Liver (tissue), 9 donors: ENCODE measurements around the gene DOCK1. TPM values are rescaled to one million over a fixed set of nuclear protein-coding genes. Genes with fewer than 3 reads are reported as not detected.

Experiments used
- DNase-seq: peaks from one replicate; pipeline ENCODE4 v3.0.0-alpha.2; 2017; ENCODE audit warnings: low spot score
- H3K27ac ChIP-seq, 2 donors: one replicate each; pipeline ENCODE4 v1.7.0; 2013; ENCODE audit warnings: inconsistent platforms in 2 of 2, low read length in 2 of 2, control low read depth in 1 of 2, low read depth in 1 of 2, mild to moderate bottlenecking in 1 of 2
- H3K27me3 ChIP-seq, 4 donors: one replicate each; pipeline versions ENCODE4 v1.6.1 to v1.7.0; 2013; ENCODE audit warnings: low read length in 3 of 4, inconsistent platforms in 1 of 4, mild to moderate bottlenecking in 1 of 4, moderate library complexity in 1 of 4; ENCODE audit not compliant: control insufficient read depth in 4 of 4, insufficient read depth in 4 of 4
- H3K36me3 ChIP-seq, 4 donors: one replicate each; pipeline versions ENCODE4 v1.6.1 to v1.7.0; 2013; ENCODE audit warnings: low read length in 3 of 4, mild to moderate bottlenecking in 3 of 4, low read depth in 1 of 4, moderate library complexity in 1 of 4; ENCODE audit not compliant: control insufficient read depth in 4 of 4, insufficient read depth in 3 of 4
- H3K4me1 ChIP-seq, 4 donors: one replicate each; pipeline versions ENCODE4 v1.6.1 to v1.7.0; 2013; ENCODE audit warnings: low read length in 3 of 4, mild to moderate bottlenecking in 3 of 4, moderate library complexity in 1 of 4; ENCODE audit not compliant: control insufficient read depth in 4 of 4, insufficient read depth in 4 of 4
- H3K4me3 ChIP-seq, 3 donors: one replicate each; pipeline versions ENCODE4 v1.6.1 to v1.7.0; 2013; ENCODE audit warnings: low read length in 3 of 3, control low read depth in 1 of 3, low read depth in 1 of 3, mild to moderate bottlenecking in 1 of 3
- H3K9ac ChIP-seq, 2 donors: one replicate each; pipeline ENCODE4 v1.7.0; 2013; ENCODE audit warnings: low read length in 2 of 2, mild to moderate bottlenecking in 2 of 2, moderate library complexity in 2 of 2, control low read depth in 1 of 2, low read depth in 1 of 2
- H3K9me3 ChIP-seq, 4 donors: one replicate each; pipeline versions ENCODE4 v1.6.1 to v1.7.0; 2013; ENCODE audit warnings: low read length in 3 of 4; ENCODE audit not compliant: control insufficient read depth in 4 of 4
- EGR1 ChIP-seq, 2 donors: IDR thresholded peaks; 2 replicates each; pipeline ENCODE4 v1.6.1; 2016 to 2018; ENCODE audit warnings: antibody characterized with exemption in 2 of 2, low read depth in 2 of 2
- GABPA ChIP-seq, 2 donors: IDR thresholded peaks in 1 of 2; conservative IDR thresholded peaks in 1 of 2; 2 replicates each; pipeline ENCODE4 v1.6.1; 2016; ENCODE audit warnings: antibody characterized with exemption in 2 of 2, mild to moderate bottlenecking in 1 of 2, moderate library complexity in 1 of 2
- HNF4A ChIP-seq, 2 donors: conservative IDR thresholded peaks; 2 replicates each; pipeline ENCODE4 v1.6.1; 2016; ENCODE audit warnings: antibody characterized with exemption in 2 of 2, mild to moderate bottlenecking in 2 of 2
- HNF4G ChIP-seq: IDR thresholded peaks from 2 replicates; pipeline ENCODE4 v1.6.1; 2016; ENCODE audit warnings: antibody characterized with exemption
- JUND ChIP-seq, 2 donors: IDR thresholded peaks; 2 replicates each; pipeline ENCODE4 v1.6.1; 2016; ENCODE audit warnings: antibody characterized with exemption in 2 of 2
- NR2F2 ChIP-seq: IDR thresholded peaks from 2 replicates; pipeline ENCODE4 v1.6.1; 2016; ENCODE audit warnings: antibody characterized with exemption
- RXRA ChIP-seq, 2 donors: IDR thresholded peaks; 2 replicates each; pipeline ENCODE4 v1.6.1; 2017 to 2018; ENCODE audit warnings: antibody characterized with exemption in 2 of 2, mild to moderate bottlenecking in 1 of 2
- SP1 ChIP-seq: IDR thresholded peaks from 2 replicates; pipeline ENCODE4 v1.6.1; 2018; ENCODE audit warnings: antibody characterized with exemption, mild to moderate bottlenecking
- TAF1 ChIP-seq: conservative IDR thresholded peaks from 2 replicates; pipeline ENCODE4 v1.6.1; 2016; ENCODE audit warnings: antibody characterized with exemption, mild to moderate bottlenecking
- YY1 ChIP-seq: IDR thresholded peaks from 2 replicates; pipeline ENCODE4 v1.6.1; 2016; ENCODE audit warnings: antibody characterized with exemption, mild to moderate bottlenecking
- WGBS: extraction: QIAGEN DNeasy Blood & Tissue Kit; methylation state at CpG from one replicate; pipeline ENCODE4 v1.1.7; 2013; 5-methylcytosine and 5-hydroxymethylcytosine counted together
- polyA plus RNA-seq, 2 donors: library from polyadenylated mRNA; stranded (reverse) in 1 of 2; unstranded in 1 of 2; fragments of 200-250 nt in 1 of 2; fragments of >200 nt in 1 of 2; fragmentation: Nextera tagmentation in 1 of 2; extraction: Ambion mirVana in 1 of 2; gene quantifications; one replicate each; pipeline versions ENCODE4 v1.2.1 to v1.2.3, GENCODE V29; 2013 to 2015
- total RNA-seq, 2 donors: library from RNA; depleted of rRNA; stranded (reverse); fragments of >200 nt; gene quantifications; one replicate each; pipeline ENCODE4 v1.2.3, GENCODE V29; 2014
- TF ChIP-seq, protein P1 (sequence below): IDR thresholded peaks from 2 replicates; pipeline ENCODE4 v1.6.1; 2016; ENCODE audit warnings: antibody characterized with exemption
- TF ChIP-seq, protein P2 (sequence below): fragments of 150-350 bp; IDR thresholded peaks from 2 replicates; pipeline ENCODE4 v1.5.1; 2017; ENCODE audit warnings: improper control_type of control experiment, low read depth, low read length; ENCODE audit not compliant: missing input control
- TF ChIP-seq, protein P3 (sequence below): IDR thresholded peaks from 2 replicates; pipeline ENCODE4 v1.6.1; 2016; ENCODE audit warnings: antibody characterized with exemption
- TF ChIP-seq, protein P4 (sequence below): IDR thresholded peaks from 2 replicates; pipeline ENCODE4 v1.6.1; 2016; ENCODE audit warnings: antibody characterized with exemption
- TF ChIP-seq, protein P5 (sequence below): IDR thresholded peaks from 2 replicates; pipeline ENCODE4 v1.6.1; 2016; ENCODE audit warnings: antibody characterized with exemption, mild to moderate bottlenecking
- donor health status: healthy.
- donor health status: healthy.
- donor health status: healthy.
- donor health status: healthy.
- donor health status: healthy.

Gene DOCK1
- total and polyA plus RNA-seq, 4 donors, result 3.8 to 28.8 (median 9.1) TPM

DNA sequence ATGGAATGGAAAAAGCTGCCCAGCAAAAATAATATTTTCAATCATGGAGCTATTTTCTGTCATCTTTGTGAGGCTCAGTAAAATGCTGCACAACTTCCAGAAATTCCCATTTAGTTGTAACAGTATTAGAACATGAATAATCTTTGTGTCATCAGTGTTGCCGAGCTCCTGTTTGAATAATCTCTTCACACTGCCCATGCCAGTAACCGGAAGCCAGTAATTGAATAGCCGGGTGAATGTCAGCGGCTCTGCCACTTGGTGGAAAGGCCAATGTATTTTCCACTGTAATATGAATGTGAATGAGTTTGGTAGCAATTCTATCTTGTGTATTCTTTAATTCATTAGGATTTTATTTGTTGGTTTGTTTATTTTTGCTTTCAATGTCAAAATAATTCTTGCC is 463.7 kb downstream of the DOCK1 start:
- H3K27me3 ChIP-seq, result no peaks in the 10 kb centered on the region
- 96% methylated on average over 4 of the region's 4 CpGs for WGBS
- no peak for TF ChIP-seq JUND (IDR thresholded peaks at IDR 0.05)
- TF ChIP-seq HNF4G, result no peak
- TF ChIP-seq, protein P1, sequence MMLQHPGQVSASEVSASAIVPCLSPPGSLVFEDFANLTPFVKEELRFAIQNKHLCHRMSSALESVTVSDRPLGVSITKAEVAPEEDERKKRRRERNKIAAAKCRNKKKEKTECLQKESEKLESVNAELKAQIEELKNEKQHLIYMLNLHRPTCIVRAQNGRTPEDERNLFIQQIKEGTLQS, result no peak
- TF ChIP-seq, protein P2, sequence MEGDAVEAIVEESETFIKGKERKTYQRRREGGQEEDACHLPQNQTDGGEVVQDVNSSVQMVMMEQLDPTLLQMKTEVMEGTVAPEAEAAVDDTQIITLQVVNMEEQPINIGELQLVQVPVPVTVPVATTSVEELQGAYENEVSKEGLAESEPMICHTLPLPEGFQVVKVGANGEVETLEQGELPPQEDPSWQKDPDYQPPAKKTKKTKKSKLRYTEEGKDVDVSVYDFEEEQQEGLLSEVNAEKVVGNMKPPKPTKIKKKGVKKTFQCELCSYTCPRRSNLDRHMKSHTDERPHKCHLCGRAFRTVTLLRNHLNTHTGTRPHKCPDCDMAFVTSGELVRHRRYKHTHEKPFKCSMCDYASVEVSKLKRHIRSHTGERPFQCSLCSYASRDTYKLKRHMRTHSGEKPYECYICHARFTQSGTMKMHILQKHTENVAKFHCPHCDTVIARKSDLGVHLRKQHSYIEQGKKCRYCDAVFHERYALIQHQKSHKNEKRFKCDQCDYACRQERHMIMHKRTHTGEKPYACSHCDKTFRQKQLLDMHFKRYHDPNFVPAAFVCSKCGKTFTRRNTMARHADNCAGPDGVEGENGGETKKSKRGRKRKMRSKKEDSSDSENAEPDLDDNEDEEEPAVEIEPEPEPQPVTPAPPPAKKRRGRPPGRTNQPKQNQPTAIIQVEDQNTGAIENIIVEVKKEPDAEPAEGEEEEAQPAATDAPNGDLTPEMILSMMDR, result no peak
- TF ChIP-seq, protein P3, sequence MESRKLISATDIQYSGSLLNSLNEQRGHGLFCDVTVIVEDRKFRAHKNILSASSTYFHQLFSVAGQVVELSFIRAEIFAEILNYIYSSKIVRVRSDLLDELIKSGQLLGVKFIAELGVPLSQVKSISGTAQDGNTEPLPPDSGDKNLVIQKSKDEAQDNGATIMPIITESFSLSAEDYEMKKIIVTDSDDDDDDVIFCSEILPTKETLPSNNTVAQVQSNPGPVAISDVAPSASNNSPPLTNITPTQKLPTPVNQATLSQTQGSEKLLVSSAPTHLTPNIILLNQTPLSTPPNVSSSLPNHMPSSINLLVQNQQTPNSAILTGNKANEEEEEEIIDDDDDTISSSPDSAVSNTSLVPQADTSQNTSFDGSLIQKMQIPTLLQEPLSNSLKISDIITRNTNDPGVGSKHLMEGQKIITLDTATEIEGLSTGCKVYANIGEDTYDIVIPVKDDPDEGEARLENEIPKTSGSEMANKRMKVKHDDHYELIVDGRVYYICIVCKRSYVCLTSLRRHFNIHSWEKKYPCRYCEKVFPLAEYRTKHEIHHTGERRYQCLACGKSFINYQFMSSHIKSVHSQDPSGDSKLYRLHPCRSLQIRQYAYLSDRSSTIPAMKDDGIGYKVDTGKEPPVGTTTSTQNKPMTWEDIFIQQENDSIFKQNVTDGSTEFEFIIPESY, result no peak
- TF ChIP-seq, protein P4, sequence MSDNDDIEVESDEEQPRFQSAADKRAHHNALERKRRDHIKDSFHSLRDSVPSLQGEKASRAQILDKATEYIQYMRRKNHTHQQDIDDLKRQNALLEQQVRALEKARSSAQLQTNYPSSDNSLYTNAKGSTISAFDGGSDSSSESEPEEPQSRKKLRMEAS, result no peak
- TF ChIP-seq, protein P5, sequence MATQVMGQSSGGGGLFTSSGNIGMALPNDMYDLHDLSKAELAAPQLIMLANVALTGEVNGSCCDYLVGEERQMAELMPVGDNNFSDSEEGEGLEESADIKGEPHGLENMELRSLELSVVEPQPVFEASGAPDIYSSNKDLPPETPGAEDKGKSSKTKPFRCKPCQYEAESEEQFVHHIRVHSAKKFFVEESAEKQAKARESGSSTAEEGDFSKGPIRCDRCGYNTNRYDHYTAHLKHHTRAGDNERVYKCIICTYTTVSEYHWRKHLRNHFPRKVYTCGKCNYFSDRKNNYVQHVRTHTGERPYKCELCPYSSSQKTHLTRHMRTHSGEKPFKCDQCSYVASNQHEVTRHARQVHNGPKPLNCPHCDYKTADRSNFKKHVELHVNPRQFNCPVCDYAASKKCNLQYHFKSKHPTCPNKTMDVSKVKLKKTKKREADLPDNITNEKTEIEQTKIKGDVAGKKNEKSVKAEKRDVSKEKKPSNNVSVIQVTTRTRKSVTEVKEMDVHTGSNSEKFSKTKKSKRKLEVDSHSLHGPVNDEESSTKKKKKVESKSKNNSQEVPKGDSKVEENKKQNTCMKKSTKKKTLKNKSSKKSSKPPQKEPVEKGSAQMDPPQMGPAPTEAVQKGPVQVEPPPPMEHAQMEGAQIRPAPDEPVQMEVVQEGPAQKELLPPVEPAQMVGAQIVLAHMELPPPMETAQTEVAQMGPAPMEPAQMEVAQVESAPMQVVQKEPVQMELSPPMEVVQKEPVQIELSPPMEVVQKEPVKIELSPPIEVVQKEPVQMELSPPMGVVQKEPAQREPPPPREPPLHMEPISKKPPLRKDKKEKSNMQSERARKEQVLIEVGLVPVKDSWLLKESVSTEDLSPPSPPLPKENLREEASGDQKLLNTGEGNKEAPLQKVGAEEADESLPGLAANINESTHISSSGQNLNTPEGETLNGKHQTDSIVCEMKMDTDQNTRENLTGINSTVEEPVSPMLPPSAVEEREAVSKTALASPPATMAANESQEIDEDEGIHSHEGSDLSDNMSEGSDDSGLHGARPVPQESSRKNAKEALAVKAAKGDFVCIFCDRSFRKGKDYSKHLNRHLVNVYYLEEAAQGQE, result no peak
- TF ChIP-seq GABPA (IDR thresholded peaks at IDR 0.05 in 1 of 2, conservative IDR thresholded peaks at IDR 0.05 in 1 of 2), result no peak
- no peak for TF ChIP-seq RXRA (IDR thresholded peaks at IDR 0.05)
- TF ChIP-seq EGR1 (IDR thresholded peaks at IDR 0.05; ENCODE audit: low read depth in 2 of 2), result no peak
- H3K36me3 ChIP-seq, result peaks cover 0 to 3% (median 2%) of the 10 kb centered on the region in 4 donors
- no peaks in the 10 kb centered on the region for H3K9me3 ChIP-seq
- H3K9ac ChIP-seq, result no peak overlapping the region
- no peak overlapping the region for H3K4me3 ChIP-seq
- H3K4me1 ChIP-seq, result no peaks in the 10 kb centered on the region
- no peak overlapping the region for H3K27ac ChIP-seq
- no peak for DNase-seq

DNA sequence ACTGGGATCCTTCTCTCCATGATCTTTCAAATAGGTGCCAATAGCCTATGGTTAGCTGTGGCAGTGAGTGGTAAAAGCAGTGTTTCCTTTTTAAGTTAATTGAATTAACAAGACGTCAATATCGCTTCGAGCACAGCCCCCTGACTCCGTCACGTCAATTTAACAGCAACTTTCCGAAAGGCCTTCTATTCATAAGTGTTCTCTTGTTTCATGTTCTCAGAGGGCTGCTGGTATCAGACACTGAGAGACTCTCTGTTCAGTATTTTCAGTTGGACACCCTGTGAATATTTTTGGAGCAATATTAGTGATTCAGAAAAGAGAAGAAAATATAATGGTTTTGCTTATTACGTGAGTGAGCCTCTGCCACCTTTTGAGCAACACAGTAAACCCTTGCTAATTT is 465.4 kb downstream of the DOCK1 start:
- Histone ChIP-seq H3K27me3 (no peaks in the 10 kb centered on the region), H3K9ac (no peak overlapping the region), H3K36me3 (peaks cover 3 to 14% (median 5%) of the 10 kb centered on the region in 4 donors), H3K4me1 (no peaks in the 10 kb centered on the region), H3K27ac (no peak overlapping the region), H3K9me3 (no peaks in the 10 kb centered on the region), H3K4me3 (no peak overlapping the region)
- TF ChIP-seq YY1, result no peak
- TF ChIP-seq, protein P4, result no peak
- no peak for TF ChIP-seq JUND (IDR thresholded peaks at IDR 0.05)
- TF ChIP-seq, protein P2, result no peak
- TF ChIP-seq SP1, result no peak
- TF ChIP-seq, protein P5, result no peak
- TF ChIP-seq EGR1 (IDR thresholded peaks at IDR 0.05; ENCODE audit: low read depth in 2 of 2), result no peak
- no peak for TF ChIP-seq GABPA (IDR thresholded peaks at IDR 0.05 in 1 of 2, conservative IDR thresholded peaks at IDR 0.05 in 1 of 2)
- no peak for TF ChIP-seq RXRA (IDR thresholded peaks at IDR 0.05)
- TF ChIP-seq NR2F2, result no peak
- no peak for TF ChIP-seq HNF4A (conservative IDR thresholded peaks at IDR 0.05)
- TF ChIP-seq HNF4G, result no peak
- TF ChIP-seq, protein P1, result no peak
- TF ChIP-seq TAF1, result no peak
- WGBS, result 95% methylated on average over 7 of the region's 7 CpGs
- DNase-seq, result no peak
